ENCODE measurements around the gene TNN. TPM values are rescaled to one million over a fixed set of nuclear protein-coding genes. Genes with fewer than 3 reads are reported as not detected.
"Not testable (repeated sequence)": the region's sequence is repeated elsewhere in the genome, so short reads cannot be mapped to it uniquely, and the experiment has no call there.

TNN gene
- under 0.01 TPM in 1 of 2 replicates, not detected in the other for total RNA-seq

- no peak for DNase-seq (ENCODE audit: low read depth in 2 of 2)
Measured at GRCh38 chr1:175067362-175068106, at the start of gene TNN. Gene TNN, plus strand, starts transcription at chr1:175067833. Its CDS starts 9,586 bp downstream, at chr1:175077419.

GRCh38 chr1:175019524-175019923, 48.1 kb upstream of the TNN start:
- DNase-seq (ENCODE audit: low read depth in 2 of 2): no peak

- DNase-seq (ENCODE audit: low read depth in 2 of 2): peak; percentile 97
Measured at GRCh38 chr1:175023043-175023921, 44.4 kb upstream of the TNN start, which contains the start of gene MRPS14. Gene MRPS14, minus strand, starts transcription at chr1:175023425. Its CDS starts 17 bp downstream, at chr1:175023408.

GRCh38 chr1:175023922-175024242, 43.8 kb upstream of the TNN start:
- DNase-seq (ENCODE audit: low read depth in 2 of 2): not testable (repeated sequence)

GRCh38 chr1:175024773-175025172, 42.9 kb upstream of the TNN start:
- DNase-seq (ENCODE audit: low read depth in 2 of 2): no peak

- no peak for DNase-seq (ENCODE audit: low read depth in 2 of 2)
Measured at GRCh38 chr1:175033953-175034352, 33.7 kb upstream of the TNN start.

GRCh38 chr1:175034775-175035174, 32.9 kb upstream of the TNN start:
- DNase-seq (ENCODE audit: low read depth in 2 of 2): no peak

GRCh38 chr1:175035865-175036264, 31.8 kb upstream of the TNN start:
- DNase-seq (ENCODE audit: low read depth in 2 of 2): no peak

GRCh38 chr1:175036476-175036875, 31.2 kb upstream of the TNN start:
- no peak for DNase-seq (ENCODE audit: low read depth in 2 of 2)

- no peak for DNase-seq (ENCODE audit: low read depth in 2 of 2)
Measured at GRCh38 chr1:175037416-175037815, 30.2 kb upstream of the TNN start.

- DNase-seq (ENCODE audit: low read depth in 2 of 2): no peak
Measured at GRCh38 chr1:175040324-175040879, 27.2 kb upstream of the TNN start.

GRCh38 chr1:175042650-175043049, 25.0 kb upstream of the TNN start:
- no peak for DNase-seq (ENCODE audit: low read depth in 2 of 2)

GRCh38 chr1:175043824-175044223, 23.8 kb upstream of the TNN start:
- no peak for DNase-seq (ENCODE audit: low read depth in 2 of 2)

- DNase-seq (ENCODE audit: low read depth in 2 of 2): not testable (repeated sequence)
Measured at GRCh38 chr1:175044591-175044990, 23.0 kb upstream of the TNN start.

- no peak for DNase-seq (ENCODE audit: low read depth in 2 of 2)
Measured at GRCh38 chr1:175045097-175045496, 22.5 kb upstream of the TNN start.

- DNase-seq (ENCODE audit: low read depth in 2 of 2): no peak
Measured at GRCh38 chr1:175045519-175045918, 22.1 kb upstream of the TNN start.

GRCh38 chr1:175050992-175051391, 16.6 kb upstream of the TNN start:
- no peak for DNase-seq (ENCODE audit: low read depth in 2 of 2)

GRCh38 chr1:175054736-175055135, 12.9 kb upstream of the TNN start:
- DNase-seq (ENCODE audit: low read depth in 2 of 2): no peak

- no peak for DNase-seq (ENCODE audit: low read depth in 2 of 2)
Measured at GRCh38 chr1:175062339-175062738, 5.3 kb upstream of the TNN start.

- DNase-seq (ENCODE audit: low read depth in 2 of 2): no peak
Measured at GRCh38 chr1:175062858-175063257, 4.8 kb upstream of the TNN start.

- no peak for DNase-seq (ENCODE audit: low read depth in 2 of 2)
Measured at GRCh38 chr1:175070818-175071217, 3.2 kb downstream of the TNN start.

- DNase-seq (ENCODE audit: low read depth in 2 of 2): no peak
Measured at GRCh38 chr1:175071276-175071943, 3.8 kb downstream of the TNN start.
